WTC11 (cell line): ENCODE results near the gene SSBP2. TPM values are rescaled to one million over a fixed set of nuclear protein-coding genes. Genes with fewer than 3 reads are reported as not detected.

Experiments
- ATAC-seq: fragments of 200-7000 bp; cut with Tn5 transposase; 2 replicates; pipeline ENCODE4 v1.10.0; 2021; ENCODE audit warnings: mild to moderate bottlenecking, moderate library complexity
- CTCF ChIA-PET: fragments of 300-600 bp; sonication (Branson Sonifier 250); formaldehyde crosslinking; loops from one replicate; lab custom pipeline; 2021; ENCODE audit warnings: antibody characterized with exemption; lab: Charles Lee
- POLR2A ChIA-PET: fragments of 350-600 bp; sonication (Branson Sonifier 250); formaldehyde crosslinking; loops from one replicate; lab custom pipeline; 2021; ENCODE audit warnings: antibody characterized with exemption; lab: Charles Lee
- DNase-seq: peaks from one replicate; pipeline ENCODE4 v3.0.0; 2021; ENCODE audit warnings: low spot score
- H3K27ac Mint-ChIP-seq: 2 replicates; pipeline ENCODE4 v1.8.0; 2021; ENCODE audit warnings: mixed read lengths
- H3K27me3 Mint-ChIP-seq: 2 replicates; pipeline ENCODE4 v1.8.0; 2021; ENCODE audit warnings: low read depth, mild to moderate bottlenecking, moderate library complexity, mixed read lengths
- H3K36me3 Mint-ChIP-seq: 2 replicates; pipeline ENCODE4 v1.8.0; 2021; ENCODE audit warnings: mixed read lengths
- H3K4me1 Mint-ChIP-seq: 2 replicates; pipeline ENCODE4 v1.8.0; 2022; ENCODE audit warnings: mixed read lengths
- H3K4me3 Mint-ChIP-seq: 2 replicates; pipeline ENCODE4 v1.8.0; 2021; ENCODE audit warnings: mild to moderate bottlenecking, moderate library complexity, mixed read lengths
- H3K9me3 Mint-ChIP-seq: 2 replicates; pipeline ENCODE4 v1.8.0; 2021; ENCODE audit warnings: mixed read lengths
- AR ChIP-seq: fragments of 250-450 bp; sonication (Bioruptor Pico); IDR thresholded peaks from 2 replicates; pipeline ENCODE4 v1.9.0; 2021; ENCODE audit warnings: mild to moderate bottlenecking
- ATF3 ChIP-seq: sonication (generic); formaldehyde crosslinking; conservative IDR thresholded peaks from 2 replicates; pipeline ENCODE4 v1.8.1; 2022; ENCODE audit warnings: mild to moderate bottlenecking, missing genetic modification reagents
- ELF4 ChIP-seq: sonication (generic); formaldehyde crosslinking; IDR thresholded peaks from 2 replicates; pipeline ENCODE4 v1.8.1; 2022; ENCODE audit warnings: low read depth, mild to moderate bottlenecking, moderate library complexity, missing genetic modification reagents
- ERG ChIP-seq: fragments of 250-450 bp; sonication (Bioruptor Pico); IDR thresholded peaks from 2 replicates; pipeline ENCODE4 v1.8.0; 2021; ENCODE audit warnings: mild to moderate bottlenecking
- GTF2I ChIP-seq: fragments of 250-450 bp; sonication (Bioruptor Pico); conservative IDR thresholded peaks from 2 replicates; pipeline ENCODE4 v1.4.0; 2021; ENCODE audit warnings: mild to moderate bottlenecking
- IRF2 ChIP-seq: sonication (generic); formaldehyde crosslinking; IDR thresholded peaks from 2 replicates; pipeline ENCODE4 v1.8.0; 2022; ENCODE audit warnings: low read depth, missing genetic modification reagents, borderline replicate concordance
- MXD4 ChIP-seq: fragments of 250-450 bp; sonication (Bioruptor Pico); IDR thresholded peaks from 2 replicates; pipeline ENCODE4 v1.8.0; 2021; ENCODE audit warnings: mild to moderate bottlenecking, moderate library complexity, borderline replicate concordance
- NFATC4 ChIP-seq: fragments of 250-450 bp; sonication (Bioruptor Pico); IDR thresholded peaks from 2 replicates; pipeline ENCODE4 v1.9.0; 2021; ENCODE audit warnings: mild to moderate bottlenecking
- OVOL2 ChIP-seq: fragments of 250-450 bp; sonication (Bioruptor Pico); IDR thresholded peaks from 2 replicates; pipeline ENCODE4 v1.9.0; 2021; ENCODE audit warnings: mild to moderate bottlenecking, borderline replicate concordance
- PRDM15 ChIP-seq: sonication (generic); formaldehyde crosslinking; IDR thresholded peaks from 2 replicates; pipeline ENCODE4 v1.8.0; 2022; ENCODE audit warnings: missing genetic modification reagents
- SMAD4 ChIP-seq: sonication (generic); formaldehyde crosslinking; IDR thresholded peaks from 2 replicates; pipeline ENCODE4 v1.8.0; 2022; ENCODE audit warnings: mild to moderate bottlenecking, missing genetic modification reagents
- SOX15 ChIP-seq: fragments of 250-450 bp; sonication (Bioruptor Pico); IDR thresholded peaks from 2 replicates; pipeline ENCODE4 v1.9.0; 2021; ENCODE audit warnings: mild to moderate bottlenecking
- TCF7 ChIP-seq: sonication (generic); formaldehyde crosslinking; IDR thresholded peaks from 2 replicates; pipeline ENCODE4 v1.8.0; 2022; ENCODE audit warnings: mild to moderate bottlenecking, low read depth, missing genetic modification reagents, moderate library complexity
- USF1 ChIP-seq: sonication (generic); formaldehyde crosslinking; IDR thresholded peaks from 2 replicates; pipeline ENCODE4 v1.8.0; 2022; ENCODE audit warnings: mild to moderate bottlenecking, missing genetic modification reagents
- ZNF232 ChIP-seq: sonication (generic); formaldehyde crosslinking; IDR thresholded peaks from 2 replicates; pipeline ENCODE4 v1.8.0; 2022; ENCODE audit warnings: mild to moderate bottlenecking, missing genetic modification reagents
- ZNF281 ChIP-seq: sonication (generic); formaldehyde crosslinking; IDR thresholded peaks from 2 replicates; pipeline ENCODE4 v1.8.0; 2023; ENCODE audit warnings: mild to moderate bottlenecking, missing genetic modification reagents
- ZNF532 ChIP-seq: fragments of 250-450 bp; sonication (Bioruptor Pico); IDR thresholded peaks from 2 replicates; pipeline ENCODE4 v1.9.0; 2021; ENCODE audit warnings: mild to moderate bottlenecking, borderline replicate concordance
- ZSCAN18 ChIP-seq: fragments of 250-450 bp; sonication (Bioruptor Pico); IDR thresholded peaks from 2 replicates; pipeline ENCODE4 v2.1.2; 2022; ENCODE audit warnings: mild to moderate bottlenecking, moderate library complexity
- total RNA-seq: library from RNA; stranded (reverse); gene quantifications from 3 replicates; pipeline ENCODE4 v1.2.3, GENCODE V29; 2021

SSBP2 gene
- total RNA-seq, 1 experiment from 2014 or later: 24.9 TPM

- Mint-ChIP-seq H3K27me3 (no peaks in the 10 kb centered on the region), H3K27ac (no peak overlapping the region), H3K4me1 (peaks cover 9% of the 10 kb centered on the region), H3K4me3 (no peak overlapping the region), H3K9me3 (peaks cover 22% of the 10 kb centered on the region), H3K36me3 (peaks cover 14% of the 10 kb centered on the region)
- CTCF ChIA-PET: no interaction called here
- no peak for DNase-seq
- ATAC-seq: no peak
- POLR2A ChIA-PET: no interaction called here
- no peak for TF ChIP-seq ZNF532 (CRISPR knock-in tag)
- no peak for TF ChIP-seq ZNF281 (CRISPR knock-in tag)
- no peak for TF ChIP-seq ERG (CRISPR knock-in tag)
- TF ChIP-seq AR (CRISPR knock-in tag): no peak
- no peak for TF ChIP-seq NFATC4 (CRISPR knock-in tag)
- no peak for TF ChIP-seq TCF7
- TF ChIP-seq ZNF232 (CRISPR knock-in tag): no peak
- no peak for TF ChIP-seq USF1 (CRISPR knock-in tag)
- TF ChIP-seq OVOL2 (CRISPR knock-in tag): no peak
- TF ChIP-seq ATF3 (CRISPR knock-in tag): no peak
- TF ChIP-seq IRF2 (CRISPR knock-in tag): no peak
- TF ChIP-seq ELF4: no peak
- TF ChIP-seq GTF2I (CRISPR knock-in tag): no peak
- no peak for TF ChIP-seq MXD4 (CRISPR knock-in tag)
- no peak for TF ChIP-seq PRDM15 (CRISPR knock-in tag)
- no peak for TF ChIP-seq ZSCAN18 (CRISPR knock-in tag)
- TF ChIP-seq SOX15 (CRISPR knock-in tag): no peak
- no peak for TF ChIP-seq SMAD4 (CRISPR knock-in tag)
Observed at GRCh38 chr5:81698813-81699212, 52.1 kb downstream of the SSBP2 start.
